NCI-H526 (cell line): ENCODE data around the gene MLXIP.
"Not testable (repeated sequence)": the region's sequence is repeated elsewhere in the genome, so short reads cannot be mapped to it uniquely, and the experiment has no call there.

ENCODE experiments used
- DNase-seq, 2 experiments: peaks; one replicate each; lab custom pipeline; 2025; lab: John Stamatoyannopoulos, UW

MLXIP gene

GRCh38 chr12:122078141-122079032 lies at the start of gene MLXIP:
MLXIP (plus strand) TSS chr12:122078756; CDS start chr12:122078854, 98 bp downstream.
- DNase-seq, result peak; percentile 81 to 97

DNA sequence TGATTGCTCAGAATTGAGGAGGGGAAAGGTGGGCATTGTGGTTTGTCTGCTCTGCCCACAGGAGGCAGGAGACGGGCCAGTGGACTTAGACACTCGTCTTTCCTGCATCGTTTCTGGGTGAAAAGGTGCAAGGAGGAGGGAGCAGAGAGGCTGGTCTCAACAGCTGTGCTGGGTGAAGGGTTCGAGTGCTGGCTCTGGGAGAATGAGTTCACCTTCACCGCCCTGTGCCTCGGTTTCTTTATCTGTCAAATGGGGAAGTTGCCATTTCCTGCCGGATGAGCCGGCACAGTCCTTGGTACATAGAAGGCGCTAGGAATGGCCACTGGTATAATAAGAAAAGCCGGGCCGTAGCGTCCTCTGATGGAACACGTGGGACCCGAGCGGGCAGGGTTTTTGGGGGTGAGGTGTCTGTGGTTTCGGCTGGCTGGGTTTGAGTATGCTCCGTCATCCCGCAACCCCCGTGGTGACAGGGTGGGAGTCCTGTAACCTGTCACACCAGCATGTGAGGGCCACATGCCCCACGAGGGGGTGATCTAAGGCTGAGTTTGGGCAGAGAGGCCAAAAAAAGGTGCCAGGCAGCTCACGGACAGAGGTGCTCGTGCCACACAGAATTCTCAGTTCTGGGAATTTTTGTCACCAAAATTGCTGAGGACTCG lies 49.5 kb upstream of the MLXIP start:
- DNase-seq, result no peak

DNA sequence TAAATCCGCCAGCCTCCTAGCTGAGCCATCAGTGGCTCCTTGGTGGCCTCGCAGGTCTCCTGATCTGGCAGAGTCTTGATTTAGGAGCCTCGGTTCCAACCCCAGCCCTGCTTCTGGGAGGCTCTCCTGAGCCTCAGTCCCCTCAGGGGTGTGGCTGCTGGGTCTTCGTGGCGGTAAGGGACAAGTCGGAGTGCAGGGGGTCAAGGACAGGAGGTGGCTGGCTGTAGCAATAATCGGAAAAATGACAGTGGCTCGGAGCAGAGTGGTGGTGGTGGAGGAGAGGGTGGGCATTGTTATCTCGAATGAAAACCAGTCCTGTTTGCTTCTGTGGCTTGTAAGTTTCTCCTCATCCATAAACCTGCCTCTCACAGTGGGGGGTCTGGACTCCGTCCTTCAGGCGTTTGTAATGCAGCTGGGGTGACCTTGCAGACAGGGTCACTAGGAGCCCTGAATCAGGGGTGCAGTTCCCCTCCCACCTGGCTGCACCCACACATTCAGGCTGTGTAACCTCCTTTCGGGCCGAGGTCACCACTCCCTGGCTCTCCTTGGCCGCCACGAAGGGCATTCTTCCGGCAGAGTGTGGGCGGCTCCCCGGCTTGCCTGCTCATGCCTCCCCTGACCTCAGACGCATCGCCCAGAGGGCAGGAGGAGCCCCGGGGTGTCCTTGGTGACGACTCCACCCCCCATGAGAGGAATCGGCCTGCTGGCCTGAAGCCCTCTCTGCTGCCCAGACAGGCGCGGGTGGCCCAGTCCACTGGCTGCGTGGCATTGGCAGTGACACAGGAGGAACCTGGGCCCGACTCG lies 48.7 kb upstream of the MLXIP start:
- DNase-seq, result no peak

DNA sequence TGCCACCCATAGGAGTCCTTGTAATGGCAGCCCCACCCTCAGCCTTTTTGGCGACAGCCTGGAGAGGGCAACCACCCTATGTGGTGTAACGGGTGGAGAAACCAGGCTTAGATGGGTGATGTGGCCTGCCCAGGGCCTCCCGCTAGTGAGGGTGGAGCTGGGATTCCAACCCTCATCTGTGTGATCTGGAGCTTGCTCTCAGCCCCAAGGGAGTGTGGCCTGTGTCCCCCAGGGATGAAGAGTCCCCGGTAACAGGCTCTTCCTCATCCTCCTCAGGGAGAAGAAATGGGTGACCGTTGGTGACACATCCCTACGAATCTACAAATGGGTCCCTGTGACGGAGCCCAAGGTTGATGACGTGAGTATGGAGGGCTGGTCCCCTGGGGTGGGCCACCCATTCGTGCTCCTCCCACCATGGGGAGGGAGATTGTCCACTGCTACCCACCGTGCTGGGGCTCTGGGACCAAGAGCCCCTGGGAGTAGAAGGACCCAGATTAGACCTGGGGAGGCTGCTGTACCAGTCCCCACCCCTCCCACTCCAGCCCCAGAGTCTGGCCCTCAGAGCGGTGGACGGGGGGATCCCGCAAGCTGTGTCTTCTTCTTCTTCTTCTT lies 48.0 kb upstream of the MLXIP start:
- no peak for DNase-seq

- DNase-seq, result peak in 1 of 2 experiments; percentile 64
Measured at GRCh38 chr12:122031342-122032216, 47.0 kb upstream of the MLXIP start.

- peak; percentile 58 to 78 for DNase-seq
Measured at GRCh38 chr12:122032580-122032979, 46.0 kb upstream of the MLXIP start.

DNA sequence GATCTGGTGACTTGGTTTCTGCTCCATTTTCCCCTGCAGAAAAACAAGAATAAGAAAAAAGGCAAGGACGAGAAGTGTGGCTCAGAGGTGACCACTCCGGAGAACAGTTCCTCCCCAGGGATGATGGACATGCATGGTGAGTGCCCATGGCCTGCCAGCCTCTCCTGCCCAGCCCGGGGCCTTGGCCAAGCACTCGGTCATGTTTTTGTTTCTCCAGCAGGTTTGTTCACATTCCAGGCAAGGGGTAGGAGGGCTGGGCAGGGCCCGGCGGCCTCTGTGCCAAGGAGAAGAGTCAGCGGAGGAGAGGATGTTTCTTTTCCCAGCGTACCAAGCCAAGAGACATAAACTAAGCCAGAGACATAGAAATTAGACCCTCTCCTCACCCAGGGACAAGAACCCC lies 43.3 kb upstream of the MLXIP start:
- DNase-seq, result no peak

DNA sequence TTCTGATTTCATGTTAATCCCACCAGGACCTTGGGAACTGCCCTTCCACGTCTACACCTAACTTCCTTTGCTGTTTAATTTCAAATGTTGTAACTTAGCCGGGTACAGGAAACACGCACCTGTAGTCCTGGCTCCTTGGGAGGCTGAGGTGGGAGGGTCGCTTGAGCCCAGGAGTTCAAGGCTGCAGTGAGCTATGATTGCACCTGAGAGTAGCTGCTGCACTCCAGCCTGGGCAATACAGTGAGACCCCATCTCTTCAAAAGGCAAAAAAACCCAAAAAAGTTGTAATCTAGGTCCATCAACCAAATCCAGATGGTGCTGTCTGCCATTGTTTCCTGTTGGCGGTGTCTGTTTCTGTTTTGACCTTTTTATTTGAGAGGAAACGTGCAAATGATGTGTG lies 42.4 kb upstream of the MLXIP start:
- DNase-seq, result no peak

DNA sequence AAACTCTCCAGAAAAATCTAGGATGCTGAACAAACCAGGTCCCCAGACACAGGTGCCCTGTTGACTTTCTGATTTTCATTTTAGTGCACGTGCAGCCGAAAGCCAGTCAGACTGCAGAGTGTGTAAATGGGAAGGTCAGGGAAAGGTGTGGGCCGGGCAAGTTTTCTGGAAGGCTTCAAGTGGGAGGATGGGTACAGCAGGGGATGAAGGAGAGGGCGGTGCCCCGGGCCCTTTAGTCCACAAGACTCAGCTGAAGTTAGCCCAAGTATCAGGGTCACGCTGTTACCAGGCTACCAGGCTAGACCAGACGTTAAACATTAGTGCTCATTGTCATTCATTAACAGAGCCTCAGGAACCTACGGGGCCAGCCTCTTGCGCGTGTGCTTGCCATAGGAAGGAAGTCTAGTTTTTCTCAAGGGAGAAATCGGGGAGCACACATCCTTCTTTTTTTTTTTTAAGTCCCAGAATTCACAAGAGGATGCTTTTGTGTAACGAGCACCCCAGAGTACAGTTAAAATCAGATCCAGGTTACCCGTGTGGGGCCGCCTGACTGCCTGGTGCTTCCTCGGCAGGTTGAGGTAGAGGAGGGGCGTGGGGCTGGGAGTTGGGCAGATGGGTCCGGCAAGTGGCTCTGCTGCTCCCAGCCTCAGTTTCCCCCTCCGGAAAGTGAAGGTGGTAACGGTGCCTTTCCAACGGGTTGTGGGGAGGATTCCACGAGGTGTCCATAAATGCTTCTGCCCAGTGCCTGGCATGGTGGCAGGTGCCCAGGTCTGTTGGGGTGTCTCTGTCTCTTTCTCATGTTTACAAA lies 37.8 kb upstream of the MLXIP start:
- DNase-seq, result peak in 1 of 2 experiments; percentile 21

GRCh38 chr12:122041458-122041857 lies 37.1 kb upstream of the MLXIP start:
- not testable (repeated sequence) for DNase-seq

DNA sequence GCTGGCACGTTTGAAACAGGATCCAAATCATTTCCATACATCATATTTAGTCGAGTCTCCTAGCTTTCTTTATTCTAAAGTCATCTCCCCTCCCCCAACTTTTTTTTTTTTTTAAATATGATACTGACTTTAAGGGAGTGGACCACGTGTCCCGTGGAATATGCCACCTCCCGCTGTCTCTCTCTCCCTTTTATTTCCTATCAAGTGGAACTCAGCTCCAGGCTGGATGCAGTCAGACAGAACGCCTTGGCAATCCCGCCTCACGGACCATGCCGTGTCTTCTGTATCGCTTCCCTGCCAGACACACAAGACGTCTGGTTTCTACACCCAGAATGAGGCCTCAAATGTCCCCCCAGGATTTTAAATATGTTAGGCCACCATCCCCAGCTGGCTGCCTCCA lies 35.6 kb upstream of the MLXIP start:
- DNase-seq, result peak; percentile 37 to 61

DNA sequence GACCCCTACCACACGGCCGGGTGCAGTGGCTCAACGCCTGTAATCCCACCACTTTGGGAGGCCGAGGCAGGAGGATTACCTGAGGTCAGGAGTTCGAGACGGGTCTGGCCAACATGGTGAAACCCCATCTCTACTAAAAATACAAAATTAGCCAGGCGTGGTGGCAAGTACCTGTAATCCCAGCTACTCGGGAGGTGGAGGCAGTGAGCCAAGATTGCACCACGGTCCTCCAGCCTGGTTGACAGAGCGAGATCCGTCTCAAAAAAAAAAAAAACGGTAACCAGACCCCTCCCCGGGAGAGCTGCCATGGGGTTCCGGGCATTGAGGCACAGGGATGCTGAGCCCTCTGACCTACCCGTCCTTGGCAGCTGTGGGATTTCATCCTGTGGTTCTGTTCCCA lies 35.1 kb upstream of the MLXIP start:
- DNase-seq, result no peak

- no peak for DNase-seq
Measured at GRCh38 chr12:122045262-122045661, 33.3 kb upstream of the MLXIP start.

- no peak for DNase-seq
Measured at GRCh38 chr12:122046145-122046544, 32.4 kb upstream of the MLXIP start.

GRCh38 chr12:122048151-122048550 lies 30.4 kb upstream of the MLXIP start:
- DNase-seq, result no peak

DNA sequence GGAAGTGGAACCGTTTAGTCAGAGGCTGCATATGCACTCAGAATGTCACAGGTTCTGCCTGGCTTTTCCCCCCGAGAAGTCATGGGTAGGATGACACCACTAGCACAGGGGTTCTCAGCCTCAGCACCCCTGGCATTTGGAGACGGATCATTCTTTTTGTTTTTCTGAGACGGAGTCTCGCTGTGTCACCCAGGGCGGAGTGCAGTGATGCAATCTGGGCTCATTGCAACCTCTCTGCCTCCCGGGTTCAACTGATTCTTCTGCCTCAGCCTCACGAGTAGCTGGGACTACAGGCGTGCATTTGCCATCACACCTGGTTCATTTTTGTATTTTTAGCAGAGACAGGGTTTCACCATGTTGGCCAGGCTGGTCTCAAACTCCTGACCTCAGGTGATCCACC lies 28.7 kb upstream of the MLXIP start:
- no peak for DNase-seq

DNA sequence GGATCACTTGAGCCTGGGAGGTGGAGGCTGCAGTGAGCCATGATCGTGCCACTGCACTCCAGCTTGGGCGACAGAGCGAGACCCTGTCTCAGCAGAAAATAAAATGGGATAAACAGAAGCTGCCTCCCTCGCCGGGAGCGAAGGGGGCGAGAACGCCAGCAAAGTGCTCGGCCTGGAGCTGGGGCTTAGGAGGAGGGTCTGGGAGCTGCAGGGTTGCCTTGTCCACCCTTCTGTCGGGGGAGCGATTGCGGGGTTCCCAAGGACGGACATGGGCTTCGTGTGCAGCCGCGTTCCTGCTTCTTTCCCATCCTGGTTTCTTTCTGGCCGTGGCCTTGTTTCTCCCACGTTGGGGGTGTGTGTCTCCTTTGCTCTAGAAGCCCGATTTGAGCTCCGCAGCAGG lies 27.9 kb upstream of the MLXIP start:
- DNase-seq, result no peak

- DNase-seq, result no peak
Measured at GRCh38 chr12:122051231-122051876, 27.2 kb upstream of the MLXIP start.

- no peak for DNase-seq
Measured at GRCh38 chr12:122052285-122052684, 26.3 kb upstream of the MLXIP start.
